ENCODE data around the gene DPP9. TPM values are rescaled to one million over a fixed set of nuclear protein-coding genes. Genes with fewer than 3 reads are reported as not detected.

DPP9 gene
- total RNA-seq, 1 donor from 2014 or later, result 48.0 TPM

DNA sequence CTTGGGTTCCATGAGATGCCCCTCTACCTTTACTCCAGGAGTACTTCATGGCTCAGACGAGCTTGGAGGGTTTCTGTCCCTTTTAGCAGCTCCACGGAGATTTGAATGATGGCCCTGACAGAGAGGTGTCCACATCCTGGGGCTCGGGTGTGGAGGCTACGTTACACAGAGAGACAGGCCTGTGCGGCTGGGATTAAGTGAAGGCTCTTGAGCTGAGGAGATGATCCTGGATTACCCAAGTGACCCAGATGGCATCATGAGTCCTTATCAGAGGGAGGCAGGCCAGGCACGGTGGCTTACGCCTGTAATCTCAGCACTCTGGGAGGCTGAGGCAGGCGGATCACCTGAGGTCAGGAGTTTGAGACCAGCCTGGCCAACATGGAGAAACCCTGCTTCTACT, 12.4 kb downstream of the DPP9 start:
- H3K27ac Mint-ChIP-seq (ENCODE audit: unreplicated experiment), result no peak overlapping the region
- DNase-seq (ENCODE audit: low read depth, low spot score), result no peak
- H3K9me3 Mint-ChIP-seq, result no peaks in the 10 kb centered on the region
- no peaks in the 10 kb centered on the region for H3K27me3 Mint-ChIP-seq (ENCODE audit: low read depth)
- TF ChIP-seq, protein P1, sequence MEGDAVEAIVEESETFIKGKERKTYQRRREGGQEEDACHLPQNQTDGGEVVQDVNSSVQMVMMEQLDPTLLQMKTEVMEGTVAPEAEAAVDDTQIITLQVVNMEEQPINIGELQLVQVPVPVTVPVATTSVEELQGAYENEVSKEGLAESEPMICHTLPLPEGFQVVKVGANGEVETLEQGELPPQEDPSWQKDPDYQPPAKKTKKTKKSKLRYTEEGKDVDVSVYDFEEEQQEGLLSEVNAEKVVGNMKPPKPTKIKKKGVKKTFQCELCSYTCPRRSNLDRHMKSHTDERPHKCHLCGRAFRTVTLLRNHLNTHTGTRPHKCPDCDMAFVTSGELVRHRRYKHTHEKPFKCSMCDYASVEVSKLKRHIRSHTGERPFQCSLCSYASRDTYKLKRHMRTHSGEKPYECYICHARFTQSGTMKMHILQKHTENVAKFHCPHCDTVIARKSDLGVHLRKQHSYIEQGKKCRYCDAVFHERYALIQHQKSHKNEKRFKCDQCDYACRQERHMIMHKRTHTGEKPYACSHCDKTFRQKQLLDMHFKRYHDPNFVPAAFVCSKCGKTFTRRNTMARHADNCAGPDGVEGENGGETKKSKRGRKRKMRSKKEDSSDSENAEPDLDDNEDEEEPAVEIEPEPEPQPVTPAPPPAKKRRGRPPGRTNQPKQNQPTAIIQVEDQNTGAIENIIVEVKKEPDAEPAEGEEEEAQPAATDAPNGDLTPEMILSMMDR (conservative IDR thresholded peaks at IDR 0.05), result no peak
- no peaks in the 10 kb centered on the region for H3K4me1 Mint-ChIP-seq
- no peak overlapping the region for H3K4me3 Mint-ChIP-seq
- peaks cover 5% of the 10 kb centered on the region for H3K36me3 Mint-ChIP-seq (ENCODE audit: low read depth)

DNA sequence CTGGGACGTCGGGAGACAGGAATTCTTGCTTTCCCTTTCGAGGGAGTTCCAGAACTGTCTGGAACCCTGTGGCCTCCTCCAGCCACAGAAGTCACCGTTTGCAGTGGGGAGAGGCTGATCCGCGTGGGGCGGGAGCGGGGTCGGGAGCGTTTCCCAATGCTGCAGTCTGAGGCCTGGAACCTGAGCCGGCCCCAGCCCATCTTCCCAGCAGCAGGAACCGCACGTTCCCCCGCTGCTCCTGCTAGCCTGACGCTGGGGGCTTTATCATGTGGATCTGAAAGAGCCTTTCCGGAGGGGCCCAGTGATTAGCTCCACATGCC, 13.4 kb downstream of the DPP9 start:
- DNase-seq (ENCODE audit: low read depth, low spot score), result no peak
- Mint-ChIP-seq H3K27ac (ENCODE audit: unreplicated experiment) (no peak overlapping the region), H3K27me3 (ENCODE audit: low read depth) (no peaks in the 10 kb centered on the region), H3K4me1 (no peaks in the 10 kb centered on the region), H3K9me3 (no peaks in the 10 kb centered on the region), H3K4me3 (no peak overlapping the region), H3K36me3 (ENCODE audit: low read depth) (peaks cover 5% of the 10 kb centered on the region)
- TF ChIP-seq, protein P1 (conservative IDR thresholded peaks at IDR 0.05), result no peak

DNA sequence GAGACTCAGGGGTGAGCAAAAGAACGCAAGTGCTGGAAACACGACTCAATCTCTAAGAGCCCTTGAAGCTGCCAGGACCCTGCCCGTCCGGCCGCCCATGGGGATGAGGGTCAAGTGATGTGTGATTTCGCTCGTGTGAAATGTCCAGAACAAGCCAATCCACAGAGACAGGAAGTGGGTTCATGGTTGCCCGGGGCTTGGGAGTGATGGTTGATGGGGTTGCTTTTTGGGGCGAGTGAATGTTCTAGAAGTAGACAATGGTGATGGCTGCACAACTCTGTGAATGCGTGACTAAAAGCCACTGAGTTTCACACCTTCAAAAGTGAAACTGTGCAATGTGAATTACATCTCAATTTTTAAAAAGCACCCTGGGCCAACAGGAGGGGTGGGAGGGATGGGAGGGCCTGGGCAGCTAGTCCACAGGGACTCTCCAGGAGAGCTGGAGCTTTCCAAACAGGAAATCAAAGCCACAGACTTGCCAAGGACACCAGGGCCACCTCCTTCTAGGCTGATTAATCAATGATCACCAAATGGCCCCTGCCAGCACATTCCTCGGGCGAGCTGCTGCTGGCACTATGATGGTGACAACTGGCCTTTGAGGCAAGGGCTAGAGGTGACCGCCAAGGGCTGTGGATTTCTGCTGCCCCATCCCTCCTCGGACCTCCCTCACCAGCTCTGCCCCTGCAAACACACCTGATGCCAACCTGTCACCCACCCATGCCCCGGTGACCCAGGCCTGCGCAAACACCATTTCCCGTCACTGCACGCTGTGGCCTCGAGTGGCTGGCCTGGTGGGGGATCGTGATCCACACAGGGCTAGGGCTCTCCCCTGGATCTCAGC, 14.0 kb downstream of the DPP9 start:
- no peaks in the 10 kb centered on the region for H3K9me3 Mint-ChIP-seq
- H3K4me1 Mint-ChIP-seq, result no peaks in the 10 kb centered on the region
- no peak for DNase-seq (ENCODE audit: low read depth, low spot score)

DNA sequence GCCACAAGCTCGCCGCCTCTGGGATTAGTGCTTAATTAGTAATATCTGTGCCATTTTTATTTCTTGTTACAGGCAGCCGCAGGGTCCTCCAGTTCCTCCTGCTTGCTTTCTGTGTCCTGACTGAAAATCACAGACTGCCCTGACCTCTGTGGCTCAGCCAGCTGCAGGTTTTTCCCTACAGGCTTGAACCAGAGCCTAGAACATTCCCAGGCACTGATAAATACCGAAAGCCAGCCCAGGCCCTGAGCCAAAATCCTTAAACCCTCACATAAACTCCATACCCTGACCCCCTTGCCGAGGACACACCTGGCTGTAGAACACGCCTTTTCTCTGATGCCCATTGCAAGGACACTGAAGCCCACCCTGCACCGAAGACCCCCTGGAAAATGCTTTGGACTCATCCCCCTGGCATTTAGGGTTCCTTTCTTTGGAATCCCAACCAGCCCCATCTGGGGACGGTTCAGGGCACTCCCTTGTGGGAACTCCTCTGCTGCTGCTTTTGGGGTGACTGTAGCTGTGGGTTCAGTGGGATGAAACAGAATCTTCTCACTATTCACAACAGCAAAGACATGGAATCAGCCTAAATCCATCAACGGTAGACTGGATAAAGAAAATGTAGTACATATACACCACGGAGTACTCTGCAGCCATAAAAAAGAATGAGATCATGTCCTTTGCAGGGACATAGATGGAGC, 15.5 kb downstream of the DPP9 start:
- H3K27ac Mint-ChIP-seq (ENCODE audit: unreplicated experiment), result no peak overlapping the region

More for the DNA sequence above, 14.0 kb downstream of the DPP9 start:
- Mint-ChIP-seq H3K27ac (ENCODE audit: unreplicated experiment) (no peak overlapping the region), H3K27me3 (ENCODE audit: low read depth) (no peaks in the 10 kb centered on the region), H3K4me3 (no peak overlapping the region), H3K36me3 (ENCODE audit: low read depth) (peaks cover 3% of the 10 kb centered on the region)
- TF ChIP-seq, protein P1 (conservative IDR thresholded peaks at IDR 0.05), result no peak

DNA sequence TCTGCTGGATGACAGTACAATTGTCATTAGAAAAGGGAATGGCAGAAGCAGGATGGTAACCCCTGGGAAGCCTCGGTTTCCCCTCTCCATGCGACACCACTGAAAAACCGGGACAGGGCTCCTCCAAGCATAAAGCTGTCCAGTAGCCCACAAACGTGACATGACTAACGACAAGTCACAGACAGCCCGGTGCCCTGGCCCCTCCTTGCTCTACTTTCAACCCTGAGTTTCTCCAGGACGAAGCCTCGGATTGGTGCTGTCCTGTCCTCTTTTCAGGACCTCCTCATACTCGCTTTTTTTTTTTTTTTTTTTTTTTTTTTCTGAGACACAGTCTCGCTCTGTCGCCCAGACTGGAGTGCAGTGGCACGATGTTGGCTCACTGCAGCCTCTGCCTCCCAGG, 16.3 kb downstream of the DPP9 start:
- Mint-ChIP-seq H3K4me1 (no peaks in the 10 kb centered on the region), H3K27ac (ENCODE audit: unreplicated experiment) (no peak overlapping the region), H3K9me3 (no peaks in the 10 kb centered on the region), H3K36me3 (ENCODE audit: low read depth) (no peaks in the 10 kb centered on the region), H3K4me3 (no peak overlapping the region), H3K27me3 (ENCODE audit: low read depth) (no peaks in the 10 kb centered on the region)
- DNase-seq (ENCODE audit: low read depth, low spot score), result no peak
- TF ChIP-seq, protein P1 (conservative IDR thresholded peaks at IDR 0.05), result no peak

More for the DNA sequence above, 15.5 kb downstream of the DPP9 start:
- TF ChIP-seq, protein P1 (conservative IDR thresholded peaks at IDR 0.05), result no peak
- Mint-ChIP-seq H3K9me3 (no peaks in the 10 kb centered on the region), H3K27me3 (ENCODE audit: low read depth) (no peaks in the 10 kb centered on the region), H3K4me1 (no peaks in the 10 kb centered on the region), H3K4me3 (no peak overlapping the region), H3K36me3 (ENCODE audit: low read depth) (no peaks in the 10 kb centered on the region)
- DNase-seq (ENCODE audit: low read depth, low spot score), result no peak
